ENCODE measurements around the gene CROCC.

CROCC gene

GRCh38 chr1:17008208-17008855 is 86.6 kb downstream of the CROCC start:
- Histone ChIP-seq H3F3A (ENCODE audit: insufficient read depth, low read length) (0 out of 2 replicates have a peak, but pooled peaks cover under 1% of the 10 kb centered on the region), H4K20me1 (ENCODE audit: insufficient read depth, low read length) (no peaks in the 10 kb centered on the region), H3K9me2 (replicated peaks; ENCODE audit: insufficient read depth, low read length) (no peaks in the 10 kb centered on the region), H2AFZ (ENCODE audit: low read length) (no peak overlapping the region), H3K79me2 (ENCODE audit: low read length) (no peaks in the 10 kb centered on the region), H3K9ac (ENCODE audit: low read length) (no peak overlapping the region), H3K36me3 (replicated peaks; ENCODE audit: insufficient read depth, low read length) (no peaks in the 10 kb centered on the region), H3K27me3 (replicated peaks; ENCODE audit: insufficient read depth, low read length) (no peaks in the 10 kb centered on the region), H3K4me2 (ENCODE audit: low read depth, low read length) (no peak overlapping the region), H3K4me1 (ENCODE audit: low read length) (peaks cover 24% of the 10 kb centered on the region), H3K4me3 (ENCODE audit: low read length) (no peak overlapping the region), H3K9me3 (replicated peaks; ENCODE audit: insufficient read depth, low read length) (no peaks in the 10 kb centered on the region), H3K27ac (ENCODE audit: low read length) (no peak overlapping the region)
- no peak for DNase-seq
- TF ChIP-seq EZH2 (optimal IDR thresholded peaks at IDR 0.05; ENCODE audit: low read depth, low read length) (no peak), EZH2phosphoT487 (IDR thresholded peaks at IDR 0.05; ENCODE audit: low read length) (no peak), CTCF (IDR thresholded peaks at IDR 0.05; ENCODE audit: low read length) (no peak)

GRCh38 chr1:17009706-17010105 is 88.0 kb downstream of the CROCC start:
- DNase-seq: no peak
- no peak overlapping the region for H3K4me3 ChIP-seq (ENCODE audit: low read length)
- H3K4me2 ChIP-seq (ENCODE audit: low read depth, low read length): no peak overlapping the region
- no peak overlapping the region for H3K27ac ChIP-seq (ENCODE audit: low read length)
- TF ChIP-seq CTCF (IDR thresholded peaks at IDR 0.05; ENCODE audit: low read length) (no peak), EZH2phosphoT487 (IDR thresholded peaks at IDR 0.05; ENCODE audit: low read length) (no peak), EZH2 (optimal IDR thresholded peaks at IDR 0.05; ENCODE audit: low read depth, low read length) (no peak)
- no peaks in the 10 kb centered on the region for H3K27me3 ChIP-seq (replicated peaks; ENCODE audit: insufficient read depth, low read length)
- H2AFZ ChIP-seq (ENCODE audit: low read length): no peak overlapping the region
- no peaks in the 10 kb centered on the region for H3K9me2 ChIP-seq (replicated peaks; ENCODE audit: insufficient read depth, low read length)
- no peaks in the 10 kb centered on the region for H3K36me3 ChIP-seq (replicated peaks; ENCODE audit: insufficient read depth, low read length)
- no peaks in the 10 kb centered on the region for H4K20me1 ChIP-seq (ENCODE audit: insufficient read depth, low read length)
- H3K9ac ChIP-seq (ENCODE audit: low read length): no peak overlapping the region
- no peaks in the 10 kb centered on the region for H3K9me3 ChIP-seq (replicated peaks; ENCODE audit: insufficient read depth, low read length)
- peaks cover 11% of the 10 kb centered on the region; the same call in 1 of the 2 replicates for H3F3A ChIP-seq (ENCODE audit: insufficient read depth, low read length)
- no peaks in the 10 kb centered on the region for H3K79me2 ChIP-seq (ENCODE audit: low read length)
- peaks cover 36% of the 10 kb centered on the region for H3K4me1 ChIP-seq (ENCODE audit: low read length)

- no peaks in the 10 kb centered on the region for H3K36me3 ChIP-seq (replicated peaks; ENCODE audit: insufficient read depth, low read length)
- H3K9me3 ChIP-seq (replicated peaks; ENCODE audit: insufficient read depth, low read length): no peaks in the 10 kb centered on the region
- H2AFZ ChIP-seq (ENCODE audit: low read length): peak overlapping the region; percentile 86
- H3K4me3 ChIP-seq (ENCODE audit: low read length): peak overlapping the region; percentile 81
- no peak overlapping the region for H3K27ac ChIP-seq (ENCODE audit: low read length)
- H3K4me1 ChIP-seq (ENCODE audit: low read length): peaks cover 37% of the 10 kb centered on the region
- H3K79me2 ChIP-seq (ENCODE audit: low read length): no peaks in the 10 kb centered on the region
- H3K4me2 ChIP-seq (ENCODE audit: low read depth, low read length): peak overlapping the region; percentile 97
- H3K27me3 ChIP-seq (replicated peaks; ENCODE audit: insufficient read depth, low read length): no peaks in the 10 kb centered on the region
- H3K9ac ChIP-seq (ENCODE audit: low read length): peak overlapping the region; percentile 39; the same call in 1 of the 2 replicates
- TF ChIP-seq EZH2 (optimal IDR thresholded peaks at IDR 0.05; ENCODE audit: low read depth, low read length) (no peak), CTCF (IDR thresholded peaks at IDR 0.05; ENCODE audit: low read length) (no peak), EZH2phosphoT487 (IDR thresholded peaks at IDR 0.05; ENCODE audit: low read length) (no peak)
- no peak for DNase-seq
- peaks cover 11% of the 10 kb centered on the region; the same call in 1 of the 2 replicates for H3F3A ChIP-seq (ENCODE audit: insufficient read depth, low read length)
- H3K9me2 ChIP-seq (replicated peaks; ENCODE audit: insufficient read depth, low read length): no peaks in the 10 kb centered on the region
- no peaks in the 10 kb centered on the region for H4K20me1 ChIP-seq (ENCODE audit: insufficient read depth, low read length)
Measured at GRCh38 chr1:17011092-17011438, 89.3 kb downstream of the CROCC start.

Data from MM.1S (cell line).